Measurements from ENCODE around the gene TOB1. TPM values are rescaled to one million over a fixed set of nuclear protein-coding genes. Genes with fewer than 3 reads are reported as not detected.
A peak's percentile ranks its signal among the peaks of the same experiment; 100 is the strongest.

Gene TOB1
- total RNA-seq, 6 experiments from 2014 or later: 76.3 to 94.1 (median 89.1) TPM

DNA sequence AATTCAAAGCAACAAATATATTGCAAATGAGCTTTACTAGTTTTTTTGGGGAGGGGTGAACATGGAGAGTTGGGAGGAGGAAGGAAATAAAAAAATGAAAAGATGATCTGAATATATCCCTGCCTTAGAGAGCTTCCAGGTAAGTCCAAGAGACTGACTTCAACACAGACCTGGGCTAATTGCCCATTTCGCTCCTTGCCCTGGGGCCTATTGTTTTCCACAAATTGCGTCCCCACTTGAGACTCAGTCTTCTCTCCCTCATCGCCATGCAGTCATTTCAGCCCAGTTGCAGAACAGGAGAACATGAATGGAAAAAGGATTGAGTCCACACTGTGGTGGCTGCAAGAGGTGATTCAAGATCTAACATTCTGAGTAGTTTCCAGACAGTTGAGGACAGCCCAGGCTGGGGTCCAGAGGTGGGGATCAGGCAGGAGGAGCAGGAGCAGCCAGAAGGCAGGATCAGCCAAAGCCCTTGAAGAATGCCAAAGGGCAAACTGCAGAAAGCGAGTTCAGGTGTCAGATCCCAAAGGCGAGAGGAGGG, 21.6 kb upstream of the TOB1 start:
- Mint-ChIP-seq H3K4me1 (ENCODE audit: low read depth) (peaks cover 19% of the 10 kb centered on the region), H3K27me3 (ENCODE audit: insufficient read depth) (peaks cover 27% of the 10 kb centered on the region), H3K4me3 (no peak overlapping the region), H3K9me3 (no peaks in the 10 kb centered on the region), H3K27ac (no peak overlapping the region), H3K36me3 (ENCODE audit: low read depth) (no peaks in the 10 kb centered on the region)
- TF ChIP-seq, protein P1, sequence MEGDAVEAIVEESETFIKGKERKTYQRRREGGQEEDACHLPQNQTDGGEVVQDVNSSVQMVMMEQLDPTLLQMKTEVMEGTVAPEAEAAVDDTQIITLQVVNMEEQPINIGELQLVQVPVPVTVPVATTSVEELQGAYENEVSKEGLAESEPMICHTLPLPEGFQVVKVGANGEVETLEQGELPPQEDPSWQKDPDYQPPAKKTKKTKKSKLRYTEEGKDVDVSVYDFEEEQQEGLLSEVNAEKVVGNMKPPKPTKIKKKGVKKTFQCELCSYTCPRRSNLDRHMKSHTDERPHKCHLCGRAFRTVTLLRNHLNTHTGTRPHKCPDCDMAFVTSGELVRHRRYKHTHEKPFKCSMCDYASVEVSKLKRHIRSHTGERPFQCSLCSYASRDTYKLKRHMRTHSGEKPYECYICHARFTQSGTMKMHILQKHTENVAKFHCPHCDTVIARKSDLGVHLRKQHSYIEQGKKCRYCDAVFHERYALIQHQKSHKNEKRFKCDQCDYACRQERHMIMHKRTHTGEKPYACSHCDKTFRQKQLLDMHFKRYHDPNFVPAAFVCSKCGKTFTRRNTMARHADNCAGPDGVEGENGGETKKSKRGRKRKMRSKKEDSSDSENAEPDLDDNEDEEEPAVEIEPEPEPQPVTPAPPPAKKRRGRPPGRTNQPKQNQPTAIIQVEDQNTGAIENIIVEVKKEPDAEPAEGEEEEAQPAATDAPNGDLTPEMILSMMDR (IDR thresholded peaks at IDR 0.05): no peak
- no peak for DNase-seq

DNA sequence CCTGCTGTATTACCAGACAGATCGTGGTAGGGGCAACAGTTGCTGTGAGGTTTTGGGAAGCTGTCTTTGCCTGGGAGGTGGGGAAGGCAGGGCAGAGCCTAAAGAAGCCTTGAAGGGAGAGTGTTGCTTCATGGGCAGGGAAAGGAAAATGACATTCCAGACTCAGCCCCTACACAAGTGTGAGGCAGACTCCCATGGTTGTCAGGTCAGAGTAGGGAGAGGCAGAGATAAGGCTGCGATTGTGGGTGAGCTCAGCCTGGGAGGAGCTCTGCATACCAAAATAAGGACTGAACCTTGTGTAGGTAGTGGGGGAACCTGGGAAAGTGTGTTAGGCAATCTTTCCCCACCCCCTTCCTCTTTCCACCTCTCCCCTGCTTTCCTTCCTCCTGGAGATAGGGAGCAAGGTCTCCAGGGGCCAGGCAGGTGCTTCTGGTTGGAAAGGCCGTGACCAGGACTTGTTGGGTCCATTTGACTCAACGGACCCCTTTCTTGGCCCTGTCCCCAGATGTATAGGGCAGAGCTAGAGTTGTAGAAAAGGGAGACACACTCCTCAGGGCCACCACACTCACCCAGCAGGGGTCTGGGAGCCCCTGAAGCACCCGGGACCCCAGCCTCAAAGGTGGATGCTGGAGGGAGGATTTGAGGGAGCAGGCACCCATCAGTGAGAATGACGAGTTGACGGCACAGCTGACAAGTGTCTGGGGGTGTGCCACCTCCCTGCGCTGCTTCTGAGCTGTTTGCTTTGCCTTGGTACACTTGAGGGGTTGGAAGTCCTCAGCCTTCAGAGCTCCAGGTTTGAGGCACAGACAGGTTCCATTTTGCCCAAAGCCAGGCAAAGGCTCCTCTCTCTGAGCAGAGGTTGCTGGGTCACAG, 18.5 kb upstream of the TOB1 start:
- Mint-ChIP-seq H3K27ac (no peak overlapping the region), H3K4me3 (no peak overlapping the region), H3K4me1 (ENCODE audit: low read depth) (peaks cover 20% of the 10 kb centered on the region), H3K9me3 (no peaks in the 10 kb centered on the region), H3K36me3 (ENCODE audit: low read depth) (no peaks in the 10 kb centered on the region), H3K27me3 (ENCODE audit: insufficient read depth) (peaks cover 18% of the 10 kb centered on the region)
- DNase-seq: no peak
- TF ChIP-seq, protein P1 (IDR thresholded peaks at IDR 0.05): no peak

DNA sequence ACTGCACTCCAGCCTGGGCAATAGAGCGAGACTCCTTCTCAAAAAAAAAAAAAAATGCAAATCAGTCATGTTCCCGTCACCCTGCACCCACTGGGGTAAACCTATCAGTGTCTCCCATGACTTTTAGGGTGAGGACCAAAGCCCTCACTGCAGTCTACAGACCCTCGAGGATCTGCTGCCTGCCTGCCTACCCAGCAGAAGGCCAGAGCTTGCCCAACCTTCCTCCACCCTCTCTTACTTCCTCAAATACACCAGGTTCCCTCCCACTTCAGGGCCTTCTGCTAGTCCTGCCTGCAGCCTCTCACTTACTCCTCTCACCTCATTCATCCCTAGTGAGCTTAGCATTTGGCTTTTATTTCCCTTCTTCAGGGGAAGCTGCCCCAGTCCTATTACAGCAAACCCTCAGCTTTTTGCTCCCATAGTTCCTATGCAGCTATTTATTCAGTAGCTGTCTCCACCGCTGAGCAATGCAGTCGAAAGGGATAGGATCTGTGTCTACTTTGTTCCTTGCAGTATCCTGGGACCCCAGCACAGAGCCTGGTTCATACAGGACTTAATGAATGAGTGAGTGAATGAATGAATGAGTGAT, 17.8 kb upstream of the TOB1 start:
- Mint-ChIP-seq H3K36me3 (ENCODE audit: low read depth) (no peaks in the 10 kb centered on the region), H3K27me3 (ENCODE audit: insufficient read depth) (peaks cover 13% of the 10 kb centered on the region), H3K4me1 (ENCODE audit: low read depth) (peaks cover 20% of the 10 kb centered on the region), H3K9me3 (no peaks in the 10 kb centered on the region), H3K27ac (no peak overlapping the region), H3K4me3 (no peak overlapping the region)
- DNase-seq: no peak
- TF ChIP-seq, protein P1 (IDR thresholded peaks at IDR 0.05): no peak

DNA sequence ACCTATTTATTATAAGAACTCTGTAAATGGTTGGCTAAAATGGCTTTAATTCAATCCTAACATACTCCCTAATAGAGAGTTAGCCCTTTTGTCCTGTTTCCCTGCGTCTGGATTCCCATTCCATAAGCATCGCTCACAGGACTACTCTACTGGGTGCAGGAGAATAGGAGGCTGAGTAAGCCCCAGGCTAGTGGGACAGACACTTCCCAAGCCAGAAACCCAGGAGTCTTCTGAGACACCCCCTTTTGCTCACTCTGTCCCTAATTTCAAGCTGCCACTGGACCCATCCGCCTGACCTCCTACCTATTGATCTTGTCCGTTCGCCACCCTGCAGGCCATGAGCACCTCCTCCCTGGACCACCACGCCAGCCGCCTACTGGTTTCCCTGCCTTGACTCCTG, 16.7 kb upstream of the TOB1 start:
- H3K27me3 Mint-ChIP-seq (ENCODE audit: insufficient read depth): peaks cover 12% of the 10 kb centered on the region
- peaks cover 20% of the 10 kb centered on the region for H3K4me1 Mint-ChIP-seq (ENCODE audit: low read depth)
- TF ChIP-seq, protein P1 (IDR thresholded peaks at IDR 0.05): no peak
- no peaks in the 10 kb centered on the region for H3K36me3 Mint-ChIP-seq (ENCODE audit: low read depth)
- H3K9me3 Mint-ChIP-seq: no peaks in the 10 kb centered on the region
- H3K4me3 Mint-ChIP-seq: no peak overlapping the region
- peak; percentile 78 for DNase-seq
- H3K27ac Mint-ChIP-seq: peak overlapping the region; percentile 29

DNA sequence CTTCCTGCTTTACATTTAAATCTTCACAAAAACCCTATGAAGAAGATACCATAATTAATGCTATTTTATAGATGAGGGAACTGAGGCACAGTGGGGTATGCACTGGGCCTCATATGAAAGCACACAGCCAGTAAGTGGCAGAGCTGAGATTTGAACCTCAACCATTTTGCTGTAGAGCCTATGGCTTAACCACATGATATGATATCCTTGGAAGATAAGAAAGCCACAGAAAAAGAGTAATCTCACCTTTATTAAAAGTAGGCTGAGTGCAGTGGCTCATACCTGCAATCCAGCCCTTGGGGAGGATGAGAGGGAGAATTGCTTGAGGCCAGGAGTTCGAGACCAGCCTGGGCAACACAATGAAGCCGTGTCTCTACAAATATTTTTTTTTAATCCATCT, 15.0 kb upstream of the TOB1 start:
- Mint-ChIP-seq H3K4me3 (no peak overlapping the region), H3K27me3 (ENCODE audit: insufficient read depth) (peaks cover 8% of the 10 kb centered on the region), H3K9me3 (no peaks in the 10 kb centered on the region), H3K27ac (no peak overlapping the region), H3K4me1 (ENCODE audit: low read depth) (peaks cover 20% of the 10 kb centered on the region), H3K36me3 (ENCODE audit: low read depth) (no peaks in the 10 kb centered on the region)
- no peak for DNase-seq
- TF ChIP-seq, protein P1 (IDR thresholded peaks at IDR 0.05): no peak
